Left ventricle myocardium inferior (tissue), 1 donor: ENCODE data around the gene ADARB1. TPM values are rescaled to one million over a fixed set of nuclear protein-coding genes. Genes with fewer than 3 reads are reported as not detected.
"Not testable (repeated sequence)": the region's sequence is repeated elsewhere in the genome, so short reads cannot be mapped to it uniquely, and the experiment has no call there.

ENCODE experiments used
- DNase-seq: peaks from one replicate; pipeline ENCODE4 v3.0.0-alpha.2; 2020
- H3K27ac ChIP-seq: fragments of 200-600 bp; replicated peaks from 2 replicates; pipeline ENCODE4 v1.8.0; 2021
- H3K27me3 ChIP-seq: fragments of 200-600 bp; 2 replicates; pipeline ENCODE4 v1.8.0; 2021; ENCODE audit warnings: low read depth
- H3K36me3 ChIP-seq: fragments of 200-600 bp; 2 replicates; pipeline ENCODE4 v1.8.0; 2021
- H3K4me1 ChIP-seq: fragments of 200-600 bp; 2 replicates; pipeline ENCODE4 v1.8.0; 2021
- H3K4me3 ChIP-seq: fragments of 200-600 bp; 2 replicates; pipeline ENCODE4 v1.8.0; 2021; ENCODE audit warnings: mild to moderate bottlenecking, moderate library complexity
- H3K9me3 ChIP-seq: fragments of 200-600 bp; replicated peaks from 2 replicates; pipeline ENCODE4 v1.8.0; 2021
- intact Hi-C: fragments of 100-400 bp; cut with micrococcal nuclease; formaldehyde crosslinking; loops from one replicate; pipeline ENCODE4 v1.11.0; 2022
- total RNA-seq: library from RNA; stranded (reverse); fragmentation: NEBNext Ultra II Directional; extraction: Animal tissue kit (Norgen Biotek cat#: 25700); gene quantifications from one replicate; pipeline ENCODE4 v1.2.1, GENCODE V29; 2021
- TF ChIP-seq, protein P1 (sequence below): fragments of 200-600 bp; IDR thresholded peaks from 2 replicates; pipeline ENCODE4 v1.8.0; 2021; ENCODE audit warnings: antibody characterized with exemption, mild to moderate bottlenecking, borderline replicate concordance
- donor health status: DM: no; HTN: yes; CAD: no; lungs with severe emphysema.

ADARB1 gene
- total RNA-seq, 1 donor from 2014 or later: 15.5 TPM

DNA sequence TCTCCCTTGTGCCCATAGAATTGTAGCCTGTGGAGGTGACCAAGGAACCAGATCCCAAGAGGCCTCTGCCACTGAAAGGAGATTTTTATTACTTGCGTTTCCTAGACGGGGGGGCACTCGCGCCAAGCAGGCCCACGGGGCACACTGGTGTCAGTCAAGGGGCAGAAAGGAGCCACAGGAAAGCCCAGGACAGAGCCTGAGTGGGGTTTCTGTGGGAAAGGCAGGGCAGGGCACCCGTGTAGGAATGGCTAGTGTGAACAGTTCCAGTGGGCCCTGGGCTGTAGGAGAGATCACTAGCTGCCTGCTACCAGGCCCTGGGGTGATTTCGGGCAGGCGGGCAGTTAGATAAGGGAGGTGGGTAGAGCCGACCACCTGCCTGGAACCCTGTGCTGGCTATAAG lies 70.8 kb downstream of the ADARB1 start:
- Histone ChIP-seq H3K27me3 (no peaks in the 10 kb centered on the region), H3K36me3 (peaks cover 15% of the 10 kb centered on the region), H3K4me3 (no peak overlapping the region), H3K9me3 (no peaks in the 10 kb centered on the region), H3K4me1 (peaks cover 25% of the 10 kb centered on the region), H3K27ac (no peak overlapping the region)
- TF ChIP-seq, protein P1, sequence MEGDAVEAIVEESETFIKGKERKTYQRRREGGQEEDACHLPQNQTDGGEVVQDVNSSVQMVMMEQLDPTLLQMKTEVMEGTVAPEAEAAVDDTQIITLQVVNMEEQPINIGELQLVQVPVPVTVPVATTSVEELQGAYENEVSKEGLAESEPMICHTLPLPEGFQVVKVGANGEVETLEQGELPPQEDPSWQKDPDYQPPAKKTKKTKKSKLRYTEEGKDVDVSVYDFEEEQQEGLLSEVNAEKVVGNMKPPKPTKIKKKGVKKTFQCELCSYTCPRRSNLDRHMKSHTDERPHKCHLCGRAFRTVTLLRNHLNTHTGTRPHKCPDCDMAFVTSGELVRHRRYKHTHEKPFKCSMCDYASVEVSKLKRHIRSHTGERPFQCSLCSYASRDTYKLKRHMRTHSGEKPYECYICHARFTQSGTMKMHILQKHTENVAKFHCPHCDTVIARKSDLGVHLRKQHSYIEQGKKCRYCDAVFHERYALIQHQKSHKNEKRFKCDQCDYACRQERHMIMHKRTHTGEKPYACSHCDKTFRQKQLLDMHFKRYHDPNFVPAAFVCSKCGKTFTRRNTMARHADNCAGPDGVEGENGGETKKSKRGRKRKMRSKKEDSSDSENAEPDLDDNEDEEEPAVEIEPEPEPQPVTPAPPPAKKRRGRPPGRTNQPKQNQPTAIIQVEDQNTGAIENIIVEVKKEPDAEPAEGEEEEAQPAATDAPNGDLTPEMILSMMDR: no peak
- intact Hi-C loops: no loop called here
- no peak for DNase-seq

DNA sequence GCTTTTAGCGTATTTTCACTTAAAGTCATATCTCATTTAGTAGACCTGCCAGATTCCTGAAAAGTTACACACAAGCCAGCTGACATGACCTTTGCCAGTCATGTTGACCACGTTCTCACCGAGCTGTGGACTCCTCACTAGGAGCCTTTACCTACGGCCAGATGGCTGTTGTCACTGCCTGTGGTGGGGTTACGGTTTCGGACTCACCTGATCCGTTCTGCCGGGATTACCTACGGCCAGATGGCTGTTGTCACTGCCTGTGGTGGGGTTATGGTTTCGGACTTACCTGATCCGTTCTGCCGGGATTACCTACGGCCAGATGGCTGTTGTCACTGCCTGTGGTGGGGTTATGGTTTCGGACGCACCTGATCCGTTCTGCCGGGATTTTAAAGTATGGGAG lies 71.5 kb downstream of the ADARB1 start:
- H3K4me3 ChIP-seq, intact Hi-C loops, H3K27ac ChIP-seq, DNase-seq, H3K27me3 ChIP-seq, H3K9me3 ChIP-seq: not testable (repeated sequence)
- Histone ChIP-seq H3K36me3 (peaks cover 15% of the 10 kb centered on the region), H3K4me1 (peaks cover 25% of the 10 kb centered on the region)

DNA sequence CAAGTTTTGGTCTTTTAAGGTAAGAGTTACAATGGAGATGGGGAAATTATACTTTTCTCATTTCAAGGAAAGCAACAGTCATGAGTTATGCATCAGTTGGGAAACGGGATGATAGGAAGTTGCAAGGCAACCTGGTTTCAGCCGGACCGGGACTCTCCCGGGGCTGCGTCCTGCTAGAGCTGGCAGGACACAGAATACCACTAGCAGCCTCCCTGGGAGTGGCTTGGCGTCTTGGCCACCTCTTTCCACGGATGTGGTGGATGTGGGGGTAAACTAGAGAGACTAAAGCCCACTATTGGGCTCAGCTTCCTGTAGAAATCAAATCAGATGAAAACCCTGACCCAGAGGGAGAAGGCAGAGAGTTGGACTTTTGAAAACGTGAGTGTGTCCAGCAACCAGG lies 71.9 kb downstream of the ADARB1 start:
- no peaks in the 10 kb centered on the region for H3K27me3 ChIP-seq
- DNase-seq: no peak

DNA sequence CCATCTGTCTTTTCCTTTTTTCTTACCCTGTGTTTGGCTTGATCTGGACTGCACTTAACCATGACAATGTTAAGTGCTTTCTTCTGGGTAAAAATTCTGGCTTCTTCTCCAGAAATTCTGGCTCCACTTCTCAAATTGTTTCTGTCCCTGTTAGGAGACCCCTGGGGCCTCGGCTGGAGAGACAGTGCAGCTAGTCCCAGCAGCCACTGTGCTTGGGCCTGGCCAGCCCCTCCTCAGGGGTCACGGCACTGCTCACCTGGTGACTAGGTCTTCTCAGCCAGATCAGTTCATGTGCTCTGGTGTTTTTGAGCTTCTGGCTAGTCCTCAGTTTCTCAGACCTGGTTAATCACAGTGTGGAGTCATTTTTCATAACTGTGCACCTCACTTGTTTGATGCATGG lies 72.4 kb downstream of the ADARB1 start:
- H3K27ac ChIP-seq: no peak overlapping the region
- intact Hi-C loops: no loop called here
- H3K4me3 ChIP-seq: no peak overlapping the region
- DNase-seq: no peak
- TF ChIP-seq, protein P1: no peak
- H3K27me3 ChIP-seq: no peaks in the 10 kb centered on the region
- no peaks in the 10 kb centered on the region for H3K9me3 ChIP-seq
- H3K4me1 ChIP-seq: peaks cover 25% of the 10 kb centered on the region
- H3K36me3 ChIP-seq: peaks cover 15% of the 10 kb centered on the region

More for the DNA sequence above, 71.9 kb downstream of the ADARB1 start:
- Histone ChIP-seq H3K4me3 (no peak overlapping the region), H3K36me3 (peaks cover 15% of the 10 kb centered on the region), H3K4me1 (peaks cover 25% of the 10 kb centered on the region), H3K27ac (no peak overlapping the region), H3K9me3 (no peaks in the 10 kb centered on the region)
- intact Hi-C loops: no loop called here
- TF ChIP-seq, protein P1: no peak

GRCh38 chr21:45147473-45148315 lies 73.3 kb downstream of the ADARB1 start:
- no peaks in the 10 kb centered on the region for H3K9me3 ChIP-seq
- no peak overlapping the region for H3K27ac ChIP-seq
- H3K36me3 ChIP-seq: peaks cover 15% of the 10 kb centered on the region
- no peak overlapping the region for H3K4me3 ChIP-seq
- no peak for DNase-seq
- H3K27me3 ChIP-seq: no peaks in the 10 kb centered on the region
- intact Hi-C loops: no loop called here
- H3K4me1 ChIP-seq: peaks cover 17% of the 10 kb centered on the region
- TF ChIP-seq, protein P1: no peak

DNA sequence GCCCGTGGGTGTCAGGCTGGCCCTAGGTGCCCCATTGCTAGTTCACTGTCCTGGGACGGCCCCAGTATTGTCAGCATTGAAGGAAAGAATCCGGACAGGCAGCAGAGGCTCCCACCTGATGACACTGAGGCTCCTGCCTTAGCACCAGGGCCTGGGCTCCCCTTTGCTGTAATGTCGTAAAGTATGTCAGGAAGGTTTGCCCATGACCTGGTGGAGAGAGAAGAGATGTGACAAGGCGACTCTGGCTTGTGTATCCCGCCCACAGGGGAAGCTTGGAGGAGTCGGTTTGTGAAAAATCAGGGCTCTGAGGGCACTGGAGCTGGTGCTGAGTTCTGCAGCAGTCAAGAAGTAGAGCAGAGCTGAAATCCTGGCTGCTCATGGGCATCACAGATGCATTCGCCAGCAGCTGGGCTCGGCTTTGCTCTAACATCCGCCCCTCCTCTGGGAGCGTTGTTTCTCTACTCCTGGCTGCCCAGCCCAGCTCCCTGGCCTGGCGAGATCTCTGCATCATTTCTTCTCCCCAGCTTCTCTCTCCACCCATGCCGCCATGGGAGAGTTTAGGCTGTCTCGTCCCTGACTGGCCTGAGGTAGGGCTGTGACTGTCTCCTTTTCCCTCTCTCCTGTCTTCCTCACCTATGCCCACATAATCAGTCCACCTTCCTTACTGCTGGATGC lies 74.1 kb downstream of the ADARB1 start:
- no peak for DNase-seq
- Histone ChIP-seq H3K27ac (no peak overlapping the region), H3K36me3 (peaks cover 15% of the 10 kb centered on the region), H3K9me3 (no peaks in the 10 kb centered on the region), H3K4me3 (no peak overlapping the region), H3K27me3 (no peaks in the 10 kb centered on the region), H3K4me1 (peaks cover 18% of the 10 kb centered on the region)
- intact Hi-C loops: no loop called here
- TF ChIP-seq, protein P1: no peak
